Measurements from ENCODE around the gene ARSG.
"Not testable (repeated sequence)": the region's sequence is repeated elsewhere in the genome, so short reads cannot be mapped to it uniquely, and the experiment has no call there.

Gene ARSG

DNA sequence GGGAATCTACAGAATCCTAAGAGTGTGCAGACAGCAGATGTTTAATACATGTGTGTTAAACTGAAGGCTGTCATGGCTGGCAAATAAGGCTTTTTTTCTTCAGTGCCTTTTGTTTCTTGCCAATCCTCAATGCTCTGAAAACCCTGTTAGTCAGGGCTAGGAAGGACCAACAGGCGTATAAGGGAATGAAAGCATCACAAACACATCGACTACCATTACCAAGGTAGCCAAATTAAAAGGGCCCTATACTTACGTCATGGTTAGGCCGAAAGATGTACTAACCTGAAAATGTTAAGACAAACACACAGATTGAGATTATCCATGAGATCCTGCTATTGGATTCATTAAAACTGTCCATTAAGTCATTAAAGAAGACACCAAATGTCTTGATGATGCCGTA is 13.5 kb upstream of the ARSG start:
- TF ChIP-seq, protein P1, sequence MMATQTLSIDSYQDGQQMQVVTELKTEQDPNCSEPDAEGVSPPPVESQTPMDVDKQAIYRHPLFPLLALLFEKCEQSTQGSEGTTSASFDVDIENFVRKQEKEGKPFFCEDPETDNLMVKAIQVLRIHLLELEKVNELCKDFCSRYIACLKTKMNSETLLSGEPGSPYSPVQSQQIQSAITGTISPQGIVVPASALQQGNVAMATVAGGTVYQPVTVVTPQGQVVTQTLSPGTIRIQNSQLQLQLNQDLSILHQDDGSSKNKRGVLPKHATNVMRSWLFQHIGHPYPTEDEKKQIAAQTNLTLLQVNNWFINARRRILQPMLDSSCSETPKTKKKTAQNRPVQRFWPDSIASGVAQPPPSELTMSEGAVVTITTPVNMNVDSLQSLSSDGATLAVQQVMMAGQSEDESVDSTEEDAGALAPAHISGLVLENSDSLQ (IDR thresholded peaks at IDR 0.05) = no peak
- TF ChIP-seq FOXM1 (IDR thresholded peaks at IDR 0.05; ENCODE audit: borderline replicate concordance) (no peak), ZNF384 (IDR thresholded peaks at IDR 0.05) (no peak), L3MBTL2 (conservative IDR thresholded peaks at IDR 0.05) (no peak), FOXA1 (IDR thresholded peaks at IDR 0.05) (no peak), SUZ12 (IDR thresholded peaks at IDR 0.05) (no peak), CTBP1 (IDR thresholded peaks at IDR 0.05; ENCODE audit: borderline replicate concordance) (no peak), FOXK2 (IDR thresholded peaks at IDR 0.05) (no peak), ELF4 (IDR thresholded peaks at IDR 0.05) (no peak), SP1 (IDR thresholded peaks at IDR 0.05) (no peak), BHLHE40 (IDR thresholded peaks at IDR 0.05; ENCODE audit: borderline replicate concordance) (no peak), LEF1 (IDR thresholded peaks at IDR 0.05; ENCODE audit: borderline replicate concordance) (no peak), TARDBP (IDR thresholded peaks at IDR 0.05) (no peak), NFRKB (IDR thresholded peaks at IDR 0.05) (no peak), ARNT (IDR thresholded peaks at IDR 0.05) (no peak), HDGF (IDR thresholded peaks at IDR 0.05; ENCODE audit: borderline replicate concordance) (no peak)
- ChIA-PET CTCF (no interaction called here), POLR2A (no interaction called here)
- no peak for DNase-seq (ENCODE audit: extremely low spot score)

DNA sequence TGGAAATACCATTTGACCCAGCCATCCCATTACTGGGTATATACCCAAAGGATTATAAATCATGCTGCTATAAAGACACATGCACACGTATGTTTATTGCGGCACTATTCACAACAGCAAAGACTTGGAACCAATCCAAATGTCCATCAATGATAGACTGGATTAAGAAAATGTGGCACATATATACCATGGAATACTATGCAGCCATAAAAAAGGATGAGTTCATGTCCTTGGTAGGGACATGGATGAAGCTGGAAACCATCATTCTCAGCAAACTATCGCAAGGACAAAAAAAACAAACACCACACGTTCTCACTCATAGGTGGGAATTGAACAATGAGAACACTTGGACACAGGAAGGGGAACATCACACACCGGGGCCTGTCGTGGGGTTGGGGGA is 9.3 kb upstream of the ARSG start:
- POLR2A ChIA-PET; DNase-seq (ENCODE audit: extremely low spot score); CTCF ChIA-PET: not testable (repeated sequence)

DNA sequence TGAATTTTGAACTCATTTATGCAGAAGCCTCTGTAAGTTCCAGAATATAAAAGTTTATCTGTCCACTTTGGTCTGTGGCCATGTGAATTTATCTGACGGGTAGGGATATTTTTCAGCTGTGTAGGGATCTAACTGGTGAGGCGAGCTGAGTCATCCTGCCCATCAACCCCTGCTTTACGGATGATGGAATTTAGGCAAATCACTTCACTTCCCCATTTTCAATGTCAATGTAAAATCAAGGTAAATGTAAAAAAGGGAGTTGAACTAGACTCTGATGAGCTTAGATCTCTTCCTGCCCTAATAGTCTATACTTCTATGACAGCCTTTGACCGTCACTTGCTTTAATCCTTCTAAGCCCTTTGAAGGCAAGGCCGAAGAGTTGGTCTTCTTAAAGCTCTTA is 2.9 kb upstream of the ARSG start:
- DNase-seq (ENCODE audit: extremely low spot score) = no peak
- ChIA-PET CTCF (interaction anchor here (0.7 to 1.5 kb wide), 2 partner anchors 14 to 41 kb away, joined by 3 to 6 read pairs; no protein-coding TSS in a partner anchor), POLR2A (no interaction called here)
- no peak for TF ChIP-seq ZNF384 (IDR thresholded peaks at IDR 0.05)
- TF ChIP-seq L3MBTL2 (conservative IDR thresholded peaks at IDR 0.05) = no peak
- no peak for TF ChIP-seq SP1 (IDR thresholded peaks at IDR 0.05)
- TF ChIP-seq BHLHE40 (IDR thresholded peaks at IDR 0.05; ENCODE audit: borderline replicate concordance) = no peak
- no peak for TF ChIP-seq HDGF (IDR thresholded peaks at IDR 0.05; ENCODE audit: borderline replicate concordance)
- TF ChIP-seq ELF4 (IDR thresholded peaks at IDR 0.05) = no peak
- no peak for TF ChIP-seq FOXM1 (IDR thresholded peaks at IDR 0.05; ENCODE audit: borderline replicate concordance)
- no peak for TF ChIP-seq TARDBP (IDR thresholded peaks at IDR 0.05)
- no peak for TF ChIP-seq CTBP1 (IDR thresholded peaks at IDR 0.05; ENCODE audit: borderline replicate concordance)
- no peak for TF ChIP-seq FOXK2 (IDR thresholded peaks at IDR 0.05)

DNA sequence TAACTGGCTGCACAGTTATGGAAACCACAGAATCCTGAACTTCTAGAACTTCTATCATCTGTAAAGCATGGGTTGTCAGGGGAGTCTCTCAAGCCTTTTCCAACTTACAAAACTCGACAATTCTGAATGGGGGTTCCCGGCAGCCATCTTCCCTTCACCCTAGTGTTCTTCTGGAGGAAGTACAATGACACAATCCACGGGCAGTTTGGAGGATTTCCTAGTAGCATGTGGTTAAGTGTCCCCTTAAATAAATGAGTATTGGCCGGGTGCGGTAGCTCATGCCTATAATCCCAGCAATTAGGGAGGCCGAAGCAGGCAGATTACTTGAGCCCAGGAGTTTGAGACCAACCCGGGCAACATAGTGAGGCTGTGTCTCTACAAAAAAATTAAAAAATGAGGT is 2.5 kb upstream of the ARSG start:
- DNase-seq (ENCODE audit: extremely low spot score) = no peak
- ChIA-PET CTCF (interaction anchor here (0.7 kb wide), 1 partner anchor 42 kb away, joined by 3 read pairs; no protein-coding TSS in a partner anchor), POLR2A (no interaction called here)
- TF ChIP-seq ELF4 (IDR thresholded peaks at IDR 0.05) (no peak), NFRKB (IDR thresholded peaks at IDR 0.05) (no peak), LEF1 (IDR thresholded peaks at IDR 0.05; ENCODE audit: borderline replicate concordance) (no peak), ZNF384 (IDR thresholded peaks at IDR 0.05) (no peak), SP1 (IDR thresholded peaks at IDR 0.05) (no peak), L3MBTL2 (conservative IDR thresholded peaks at IDR 0.05) (no peak), HDGF (IDR thresholded peaks at IDR 0.05; ENCODE audit: borderline replicate concordance) (no peak), FOXM1 (IDR thresholded peaks at IDR 0.05; ENCODE audit: borderline replicate concordance) (no peak), ARNT (IDR thresholded peaks at IDR 0.05) (no peak), FOXK2 (IDR thresholded peaks at IDR 0.05) (no peak), SUZ12 (IDR thresholded peaks at IDR 0.05) (no peak), TARDBP (IDR thresholded peaks at IDR 0.05) (no peak), FOXA1 (IDR thresholded peaks at IDR 0.05) (no peak)
- TF ChIP-seq, protein P1 (IDR thresholded peaks at IDR 0.05) = no peak

DNA sequence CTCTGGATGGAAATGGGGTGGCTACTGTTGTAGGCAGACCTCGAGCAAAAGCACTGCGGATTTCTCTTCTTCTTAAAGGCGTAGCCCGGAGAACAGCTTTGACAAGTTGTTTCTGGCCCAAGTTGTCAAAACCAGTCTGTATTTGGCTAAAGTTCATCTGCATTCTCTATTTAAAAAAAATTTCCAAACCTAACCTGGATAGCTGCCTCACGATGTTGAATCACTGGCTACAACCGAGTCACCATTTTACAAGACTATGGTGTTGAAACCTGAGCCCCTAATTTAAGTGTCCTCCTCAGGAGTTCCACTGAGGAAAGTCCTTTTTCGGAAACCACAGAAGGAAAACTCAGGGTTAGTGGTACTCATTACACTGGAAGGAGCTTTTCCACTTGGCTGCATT is 1.8 kb upstream of the ARSG start:
- POLR2A ChIA-PET = no interaction called here
- CTCF ChIA-PET = interaction anchor here (0.6 to 1.3 kb wide), 3 partner anchors 27 to 109 kb away, joined by 3 to 4 read pairs (median 4); no protein-coding TSS in a partner anchor
- TF ChIP-seq L3MBTL2 (conservative IDR thresholded peaks at IDR 0.05) (no peak), ELF4 (IDR thresholded peaks at IDR 0.05) (no peak), ARNT (IDR thresholded peaks at IDR 0.05) (no peak)
- DNase-seq (ENCODE audit: extremely low spot score) = no peak

DNA sequence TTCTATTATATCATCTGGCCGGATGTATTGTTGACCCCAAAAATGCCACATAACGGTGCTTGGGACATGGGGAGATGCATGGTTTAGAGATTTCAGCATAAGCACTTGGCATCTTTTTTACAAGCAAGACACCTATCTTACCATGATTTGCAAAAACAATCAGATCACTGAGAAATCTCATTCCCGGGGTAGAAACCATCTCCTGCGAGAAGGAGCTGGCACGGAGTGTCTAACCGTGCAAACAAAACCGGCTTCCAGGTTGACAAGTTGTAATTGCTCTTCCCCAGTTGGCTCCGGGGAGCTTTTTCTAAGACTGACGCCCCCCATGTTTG is 1.4 kb upstream of the ARSG start:
- ChIA-PET CTCF (interaction anchor here (0.6 to 1.3 kb wide), 3 partner anchors 27 to 109 kb away, joined by 3 to 4 read pairs (median 4); no protein-coding TSS in a partner anchor), POLR2A (no interaction called here)
- TF ChIP-seq ZNF384 (IDR thresholded peaks at IDR 0.05) = no peak
- TF ChIP-seq ELF4 (IDR thresholded peaks at IDR 0.05) = no peak
- TF ChIP-seq ARNT (IDR thresholded peaks at IDR 0.05) = no peak
- TF ChIP-seq, protein P1 (IDR thresholded peaks at IDR 0.05) = no peak
- no peak for TF ChIP-seq TARDBP (IDR thresholded peaks at IDR 0.05)
- no peak for TF ChIP-seq NFRKB (IDR thresholded peaks at IDR 0.05)
- no peak for TF ChIP-seq SP1 (IDR thresholded peaks at IDR 0.05)
- no peak for TF ChIP-seq FOXK2 (IDR thresholded peaks at IDR 0.05)
- DNase-seq (ENCODE audit: extremely low spot score) = no peak
